Heart left ventricle (tissue), 16 donors: Measurements from ENCODE around the gene WDR73. TPM values are rescaled to one million over a fixed set of nuclear protein-coding genes. Genes with fewer than 3 reads are reported as not detected.

Source experiments
- ATAC-seq, 4 donors: fragments of 200-7000 bp; cut with Tn5 transposase; one replicate each; pipeline ENCODE4 v1.9.1; 2020 to 2022; ENCODE audit warnings: moderate library complexity in 4 of 4, mild to moderate bottlenecking in 3 of 4, moderate number of reproducible peaks in 1 of 4
- DNase-seq, 5 donors: peaks; one replicate each; pipeline ENCODE4 v3.0.0-alpha.2; 2020
- H3K27ac ChIP-seq, 12 donors: fragments of 200-600 bp; sonication (generic) in 4 of 12; one replicate each; pipeline versions ENCODE4 v1.5.0 to v1.8.0; 2016 to 2022; ENCODE audit warnings: mild to moderate bottlenecking in 2 of 12
- H3K27me3 ChIP-seq, 9 donors: fragments of 200-600 bp; sonication (generic) in 2 of 9; one replicate each; pipeline versions ENCODE4 v1.5.1 to v1.8.0; 2016 to 2022; ENCODE audit warnings: mild to moderate bottlenecking in 3 of 9
- H3K36me3 ChIP-seq, 9 donors: fragments of 200-600 bp; sonication (generic) in 2 of 9; one replicate each; pipeline versions ENCODE4 v1.5.0 to v1.8.0; 2018 to 2022; ENCODE audit warnings: mild to moderate bottlenecking in 2 of 9
- H3K4me1 ChIP-seq, 12 donors: fragments of 200-600 bp; sonication (generic) in 4 of 12; one replicate each; pipeline versions ENCODE4 v1.5.0 to v1.8.0; 2016 to 2022; ENCODE audit warnings: mild to moderate bottlenecking in 3 of 12
- H3K4me3 ChIP-seq, 12 donors: fragments of 200-600 bp; sonication (generic) in 4 of 12; one replicate each; pipeline versions ENCODE4 v1.5.0 to v1.8.0; 2017 to 2022; ENCODE audit warnings: mild to moderate bottlenecking in 9 of 12, moderate library complexity in 4 of 12
- H3K9me3 ChIP-seq, 12 donors: fragments of 200-600 bp; sonication (generic) in 4 of 12; one replicate each; pipeline versions ENCODE4 v1.5.0 to v1.8.0; 2016 to 2022; ENCODE audit warnings: mild to moderate bottlenecking in 1 of 12
- CTCF ChIP-seq, 12 donors: fragments of 200-600 bp; sonication (generic) in 4 of 12; IDR thresholded peaks; one replicate each; pipeline versions ENCODE4 v1.5.0 to v1.8.0; 2018 to 2022; ENCODE audit warnings: antibody characterized with exemption in 12 of 12, mild to moderate bottlenecking in 5 of 12
- POLR2A ChIP-seq, 2 donors: fragments of 450-650 bp; IDR thresholded peaks; one replicate each; pipeline ENCODE4 v1.6.1; 2017; ENCODE audit warnings: antibody characterized with exemption in 2 of 2, mild to moderate bottlenecking in 2 of 2, moderate library complexity in 2 of 2
- WGBS, 4 donors: extraction: QIAGEN DNeasy Blood & Tissue Kit in 2 of 4; methylation state at CpG; one replicate each; pipeline versions ENCODE4 v1.1.5 to v1.1.7; 2013 to 2018; 5-methylcytosine and 5-hydroxymethylcytosine counted together
- intact Hi-C, 10 donors: fragments of 100-400 bp; cut with DNase I; formaldehyde crosslinking; loops; one replicate each; pipeline versions ENCODE4 v1.11.1 to v1.14.2; 2022
- polyA plus RNA-seq, 2 donors: library from polyadenylated mRNA; stranded (reverse); fragments of 200-250 nt; gene quantifications; one replicate each; pipeline ENCODE4 v1.2.3, GENCODE V29; 2013
- total RNA-seq, 9 donors: library from RNA; depleted of rRNA in 2 of 9; stranded (reverse); fragments of >200 nt in 2 of 9; fragmentation: NEBNext Ultra II Directional in 3 of 9; extraction: Animal tissue kit (Norgen Biotek cat#: 25700) in 3 of 9; gene quantifications; one replicate each; pipeline versions ENCODE4 v1.1.0 to v1.2.4, GENCODE V29; 2016 to 2023
- donor health status: ischemic (EF 13 %, LVEDD 7.1; RV severe dilation, severe dysfunction).
- donor health status: healthy with polysubstance abuse.
- donor health status: DM: no; HTN: yes; CAD: no.
- donor health status: DM: no; HTN: no; CAD: no.
- donor health status: ischemic (EF 25% LVEDD 6.9; RV normal size, moderate dysfunction).
- donor health status: ischemic (EF 25% LVEDD 5.7; RV mildly dilated, moderate dysfunction).
- donor health status: healthy.
- donor health status: DM: yes; HTN: yes; CAD: no.
- donor health status: ischemic (EF 35%, LVEDD 5.7; RV mildly dilated, moderate dysfunction).
- donor health status: nonischemic (EF 11% LVEDD 7.7; RV severe dilation, severe dysfunction).
- donor health status: DM: yes; HTN: yes; CAD: no.
- donor health status: PGD.
- donor health status: ischemic (EF 29% LVEDD 5.4; RV normal size, mild dysfunction).
- donor health status: nonischemic (EF 23%, LVEDD 6.1; RV moderate dilation, normal function).

The WDR73 gene
- total and polyA plus RNA-seq, 11 donors, result 8.7 to 22.2 (median 13.9) TPM

GRCh38 chr15:84591815-84592214, 62.3 kb downstream of the WDR73 start:
- peaks cover 0 to 32% (median 3%) of the 10 kb centered on the region in 12 donors for H3K4me1 ChIP-seq
- 96 to 100% (median 99%) methylated on average over 1 of the region's 1 CpG for WGBS, 4 donors
- H3K36me3 ChIP-seq, result no peaks in the 10 kb centered on the region
- intact Hi-C loops, result loop anchor here in 8 of 10 donors (5.0 to 10.0 kb wide), 6 partner anchors 193 to 453 kb away; partner anchors contain the start of gene ALPK3 (in 1 of the 8)
- ATAC-seq, result no peak
- no peaks in the 10 kb centered on the region for H3K9me3 ChIP-seq
- TF ChIP-seq POLR2A (IDR thresholded peaks at IDR 0.05), result no peak
- TF ChIP-seq CTCF (IDR thresholded peaks at IDR 0.05), result no peak
- no peak overlapping the region for H3K27ac ChIP-seq
- no peaks in the 10 kb centered on the region for H3K27me3 ChIP-seq
- DNase-seq, result no peak
- H3K4me3 ChIP-seq, result no peak overlapping the region

- 80 to 89% (median 84%) methylated on average over 2 of the region's 2 CpGs for WGBS, 4 donors
- TF ChIP-seq CTCF (IDR thresholded peaks at IDR 0.05) (no peak), POLR2A (IDR thresholded peaks at IDR 0.05) (no peak)
- DNase-seq, result no peak
Observed at GRCh38 chr15:84590406-84590805, 63.7 kb downstream of the WDR73 start.

More at GRCh38 chr15:84590406-84590805, 63.7 kb downstream of the WDR73 start:
- Histone ChIP-seq H3K36me3 (no peaks in the 10 kb centered on the region), H3K4me3 (no peak overlapping the region), H3K9me3 (no peaks in the 10 kb centered on the region), H3K27me3 (no peaks in the 10 kb centered on the region), H3K4me1 (peaks cover 0 to 18% (median 3%) of the 10 kb centered on the region in 12 donors), H3K27ac (no peak overlapping the region)
- ATAC-seq, result no peak
- intact Hi-C loops, result loop anchor here in 8 of 10 donors (5.0 to 10.0 kb wide), 6 partner anchors 194 to 454 kb away; partner anchors contain the start of gene ALPK3 (in 1 of the 8)

Other genes with a start within 250 kb of the WDR73 start
- gene ZSCAN2, start 53.3 kb downstream of the WDR73 start, total RNA-seq, result 10 to 100 TPM in 1 of 9 donors, 1 to 10 TPM in 8; 4.6 to 10.6 (median 6.3) TPM
- 1 to 10 TPM; 4.3 to 4.5 TPM for gene ZSCAN2, start 53.3 kb downstream of the WDR73 start, polyA plus RNA-seq
- gene NMB, start 3.9 kb upstream of the WDR73 start, total RNA-seq, result 1 to 10 TPM; 1.4 to 8.6 (median 2.8) TPM
- gene NMB, start 3.9 kb upstream of the WDR73 start, polyA plus RNA-seq, result 1 to 10 TPM; 3.9 to 6.6 TPM
- gene SEC11A, start 61.9 kb upstream of the WDR73 start, total RNA-seq, result 10 to 100 TPM; 55.7 to 95.7 (median 73.0) TPM
- 100 to 1,000 TPM in 1 of 2 donors, 10 to 100 TPM in 1; 73.3 to 152 TPM for gene SEC11A, start 61.9 kb upstream of the WDR73 start, polyA plus RNA-seq
- 10 to 100 TPM; 16.8 to 28.6 (median 21.4) TPM for gene ZNF592, start 94.3 kb upstream of the WDR73 start, total RNA-seq
- 10 to 100 TPM in 1 of 2 donors, 1 to 10 TPM in 1; 9.7 to 21.2 TPM for gene ZNF592, start 94.3 kb upstream of the WDR73 start, polyA plus RNA-seq
- 100 to 1,000 TPM in 8 of 9 donors, 10 to 100 TPM in 1; 82.2 to 258 (median 172) TPM for gene ALPK3, start 163.1 kb upstream of the WDR73 start, total RNA-seq
- 100 to 1,000 TPM; 110 to 144 TPM for gene ALPK3, start 163.1 kb upstream of the WDR73 start, polyA plus RNA-seq
- gene SLC28A1, start 230.4 kb upstream of the WDR73 start, total RNA-seq, result 1 to 10 TPM in 3 of 9 donors, under 1 TPM in 5, not detected in 1; 0.14 to 2.9 (median 0.74) TPM
- gene SLC28A1, start 230.4 kb upstream of the WDR73 start, polyA plus RNA-seq, result 1 to 10 TPM in 1 of 2 donors, under 1 TPM in 1; 0.17 to 1.9 TPM